GM23338 (cell line): ENCODE measurements around the gene ASCL2. TPM values are rescaled to one million over a fixed set of nuclear protein-coding genes. Genes with fewer than 3 reads are reported as not detected.

Experiments
- ATAC-seq: fragments of 200-7000 bp; cut with Tn5 transposase; 3 replicates; pipeline ENCODE4 v1.9.1; 2020
- DNase-seq: peaks from one replicate; pipeline ENCODE4 v3.0.0-alpha.2; 2015; ENCODE audit warnings: low spot score
- H2AFZ ChIP-seq: fragments of 200-600 bp; sonication (generic); 2 replicates; pipeline ENCODE4 v1.8.0; 2016; ENCODE audit warnings: antibody characterized with exemption, mild to moderate bottlenecking, moderate library complexity
- H3F3A ChIP-seq: fragments of 200-600 bp; sonication (generic); replicated peaks from 2 replicates; pipeline ENCODE4 v1.8.0; 2017; ENCODE audit warnings: antibody characterized with exemption, mixed run types, low read depth
- H3K27ac ChIP-seq: fragments of 200-600 bp; sonication (generic); 2 replicates; pipeline ENCODE4 v1.6.1; 2016; ENCODE audit warnings: low read depth
- H3K27me3 ChIP-seq: fragments of 200-600 bp; sonication (generic); 2 replicates; pipeline ENCODE4 v1.8.0; 2016; ENCODE audit warnings: mild to moderate bottlenecking, mixed run types, moderate library complexity; ENCODE audit not compliant: insufficient read depth
- H3K36me3 ChIP-seq: fragments of 200-600 bp; sonication (generic); 2 replicates; pipeline ENCODE4 v1.8.0; 2016; ENCODE audit warnings: mild to moderate bottlenecking; ENCODE audit not compliant: insufficient read depth
- H3K4me1 ChIP-seq: fragments of 200-600 bp; sonication (generic); 2 replicates; pipeline ENCODE4 v1.8.0; 2016; ENCODE audit warnings: mild to moderate bottlenecking, moderate library complexity; ENCODE audit not compliant: insufficient read depth
- H3K4me2 ChIP-seq: fragments of 200-600 bp; sonication (generic); 2 replicates; pipeline ENCODE4 v1.7.1; 2017; ENCODE audit warnings: mixed run types
- H3K4me3 ChIP-seq: fragments of 200-600 bp; sonication (generic); 2 replicates; pipeline ENCODE4 v1.6.1; 2016; ENCODE audit warnings: mixed run types
- H3K79me2 ChIP-seq: fragments of 200-600 bp; sonication (generic); replicated peaks from 2 replicates; pipeline ENCODE4 v1.8.0; 2017; ENCODE audit warnings: mild to moderate bottlenecking; ENCODE audit not compliant: insufficient read depth
- H3K9me2 ChIP-seq: fragments of 200-600 bp; sonication (generic); 2 replicates; pipeline ENCODE4 v1.8.0; 2017; ENCODE audit not compliant: insufficient read depth
- H4K20me1 ChIP-seq: fragments of 200-600 bp; sonication (generic); replicated peaks from 2 replicates; pipeline ENCODE4 v1.8.0; 2017; ENCODE audit warnings: mild to moderate bottlenecking; ENCODE audit not compliant: insufficient read depth
- H3K27ac Mint-ChIP-seq: 2 replicates; pipeline ENCODE4 v1.8.0; 2020; ENCODE audit warnings: inconsistent platforms, mild to moderate bottlenecking, moderate library complexity, mixed read lengths
- H3K27me3 Mint-ChIP-seq: 3 replicates; pipeline ENCODE4 v1.8.0; 2022; ENCODE audit warnings: low read depth, mild to moderate bottlenecking, moderate library complexity, mixed read lengths, inconsistent platforms; ENCODE audit not compliant: insufficient read depth, poor library complexity
- H3K36me3 Mint-ChIP-seq: 3 replicates; pipeline ENCODE4 v1.8.0; 2021; ENCODE audit warnings: low read depth, mild to moderate bottlenecking, inconsistent platforms, moderate library complexity, mixed read lengths
- H3K4me1 Mint-ChIP-seq: 3 replicates; pipeline ENCODE4 v1.8.0; 2020; ENCODE audit warnings: mild to moderate bottlenecking, inconsistent platforms, mixed read lengths
- H3K4me3 Mint-ChIP-seq: 3 replicates; pipeline ENCODE4 v1.8.0; 2021; ENCODE audit warnings: moderate library complexity, mild to moderate bottlenecking, inconsistent platforms, mixed read lengths
- H3K9me3 Mint-ChIP-seq: 3 replicates; pipeline ENCODE4 v1.8.0; 2020; ENCODE audit warnings: moderate library complexity, mild to moderate bottlenecking, inconsistent platforms, mixed read lengths
- CTCF ChIP-seq, 2 experiments: fragments of 200-600 bp in 1 of 2; sonication (generic) in 1 of 2; conservative IDR thresholded peaks; 2 replicates each; pipeline versions ENCODE4 v1.5.1 to v1.6.1; 2016 to 2017; ENCODE audit warnings: antibody characterized with exemption in 2 of 2, low read depth in 2 of 2, mild to moderate bottlenecking in 2 of 2, moderate library complexity in 1 of 2
- ETS1 ChIP-seq: IDR thresholded peaks from 2 replicates; pipeline ENCODE4 v1.6.1; 2016; ENCODE audit warnings: antibody characterized with exemption
- EZH2 ChIP-seq: fragments of 200-600 bp; sonication (generic); IDR thresholded peaks from one replicate; pipeline ENCODE4 v1.8.0; 2017; ENCODE audit warnings: antibody characterized with exemption, mild to moderate bottlenecking, low read depth; ENCODE audit not compliant: unreplicated experiment
- JUNB ChIP-seq: IDR thresholded peaks from one replicate; pipeline ENCODE4 v1.6.1; 2016; ENCODE audit warnings: antibody characterized with exemption; ENCODE audit not compliant: unreplicated experiment
- POLR2AphosphoS5 ChIP-seq: IDR thresholded peaks from 2 replicates; pipeline ENCODE4 v1.6.1; 2016; ENCODE audit warnings: antibody characterized with exemption, low read depth
- REST ChIP-seq: IDR thresholded peaks from one replicate; pipeline ENCODE4 v1.6.1; 2018; ENCODE audit warnings: antibody characterized with exemption; ENCODE audit not compliant: unreplicated experiment
- STAT1 ChIP-seq: IDR thresholded peaks from one replicate; pipeline ENCODE4 v1.6.1; 2016; ENCODE audit warnings: antibody characterized with exemption; ENCODE audit not compliant: unreplicated experiment
- ZNF114 ChIP-seq: fragments of 250-450 bp; sonication (Bioruptor Pico); IDR thresholded peaks from 2 replicates; pipeline ENCODE4 v1.5.0; 2020; ENCODE audit warnings: mild to moderate bottlenecking, moderate library complexity
- ZNF462 ChIP-seq: fragments of 250-450 bp; sonication (Bioruptor Pico); IDR thresholded peaks from 2 replicates; pipeline ENCODE4 v1.5.0; 2020; ENCODE audit warnings: mild to moderate bottlenecking, moderate library complexity
- polyA plus RNA-seq: library from polyadenylated mRNA; unstranded; fragments of >200 nt; fragmentation: Nextera tagmentation; extraction: Ambion mirVana; gene quantifications from 2 replicates; pipeline ENCODE4 v1.2.1, GENCODE V29; 2016
- total RNA-seq: library from RNA; depleted of rRNA; stranded (reverse); fragments of >200 nt; shearing (Covaris generic); gene quantifications from 2 replicates; pipeline ENCODE4 v1.2.3, GENCODE V29; 2014

Gene ASCL2
- total and polyA plus RNA-seq, 2 experiments from 2014 or later: 0.57 to 1.6 TPM

GRCh38 chr11:2261436-2262230 lies 8.8 kb downstream of the ASCL2 start (continued):
- TF ChIP-seq ZNF462 (CRISPR knock-in tag) (no peak), POLR2AphosphoS5 (no peak), JUNB (no peak)

GRCh38 chr11:2260491-2261364 lies 9.7 kb downstream of the ASCL2 start:
- Histone ChIP-seq H3K4me2 (no peak overlapping the region), H3K27ac (no peak overlapping the region), H3F3A (no peaks in the 10 kb centered on the region), H3K36me3 (no peaks in the 10 kb centered on the region), H3K27me3 (no peaks in the 10 kb centered on the region), H3K79me2 (no peaks in the 10 kb centered on the region), H3K9me2 (no peaks in the 10 kb centered on the region), H3K4me3 (no peak overlapping the region), H3K4me1 (no peaks in the 10 kb centered on the region), H2AFZ (no peak overlapping the region), H4K20me1 (no peaks in the 10 kb centered on the region)
- Mint-ChIP-seq H3K4me3 (no peak overlapping the region), H3K9me3 (no peaks in the 10 kb centered on the region), H3K4me1 (peaks cover 3% of the 10 kb centered on the region; the same call in 1 of the 3 replicates), H3K36me3 (no peaks in the 10 kb centered on the region), H3K27ac (no peak overlapping the region), H3K27me3 (peaks cover 12% of the 10 kb centered on the region)
- DNase-seq (no peak), ATAC-seq (no peak)
- no peak for TF ChIP-seq REST
- TF ChIP-seq EZH2: no peak
- TF ChIP-seq STAT1: no peak
- no peak for TF ChIP-seq JUNB
- TF ChIP-seq ZNF114 (CRISPR knock-in tag): no peak
- TF ChIP-seq POLR2AphosphoS5: no peak
- TF ChIP-seq ETS1: no peak
- no peak for TF ChIP-seq CTCF (conservative IDR thresholded peaks at IDR 0.05; ENCODE audit: low read depth in 2 of 2)
